Measurements from ENCODE around the gene KCTD14. TPM values are rescaled to one million over a fixed set of nuclear protein-coding genes. Genes with fewer than 3 reads are reported as not detected.

KCTD14 gene
- total and polyA plus RNA-seq, 9 of the 15 experiments (the other 6 are each of a cell fraction or from before 2014, with no cell fraction given) = 0.04 to 0.30 (median 0.11) TPM; not detected in 2

GRCh38 chr11:78034623-78035022, 11.5 kb upstream of the KCTD14 start (continued):
- TF ChIP-seq BACH1 (tag; IDR thresholded peaks at IDR 0.05) (no peak), FOXJ3 (CRISPR knock-in tag; IDR thresholded peaks at IDR 0.05) (no peak), MGA (IDR thresholded peaks at IDR 0.05) (peak; percentile 83), ZNF24 (IDR thresholded peaks at IDR 0.05) (no peak), TSHZ1 (CRISPR knock-in tag; IDR thresholded peaks at IDR 0.05) (no peak), BRD4 (IDR thresholded peaks at IDR 0.05) (no peak), FOXM1 (IDR thresholded peaks at IDR 0.05; ENCODE audit: low read depth) (no peak), FOXM1 (CRISPR knock-in tag; IDR thresholded peaks at IDR 0.05; ENCODE audit: low read depth) (no peak), ELF2 (CRISPR knock-in tag; IDR thresholded peaks at IDR 0.05) (no peak), DIDO1 (tag; IDR thresholded peaks at IDR 0.05; ENCODE audit: low read depth) (no peak)
- TF ChIP-seq, protein P1, sequence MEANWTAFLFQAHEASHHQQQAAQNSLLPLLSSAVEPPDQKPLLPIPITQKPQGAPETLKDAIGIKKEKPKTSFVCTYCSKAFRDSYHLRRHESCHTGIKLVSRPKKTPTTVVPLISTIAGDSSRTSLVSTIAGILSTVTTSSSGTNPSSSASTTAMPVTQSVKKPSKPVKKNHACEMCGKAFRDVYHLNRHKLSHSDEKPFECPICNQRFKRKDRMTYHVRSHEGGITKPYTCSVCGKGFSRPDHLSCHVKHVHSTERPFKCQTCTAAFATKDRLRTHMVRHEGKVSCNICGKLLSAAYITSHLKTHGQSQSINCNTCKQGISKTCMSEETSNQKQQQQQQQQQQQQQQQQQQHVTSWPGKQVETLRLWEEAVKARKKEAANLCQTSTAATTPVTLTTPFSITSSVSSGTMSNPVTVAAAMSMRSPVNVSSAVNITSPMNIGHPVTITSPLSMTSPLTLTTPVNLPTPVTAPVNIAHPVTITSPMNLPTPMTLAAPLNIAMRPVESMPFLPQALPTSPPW (CRISPR knock-in tag; IDR thresholded peaks at IDR 0.05) = no peak
